Esophagus squamous epithelium (tissue), 4 donors: ENCODE data around the gene RPN1.

Experiments used
- CTCF ChIP-seq, 6 experiments: fragments of 450-650 bp in 4 of 6; fragments of 200-600 bp in 2 of 6; sonication (generic) in 2 of 6; IDR thresholded peaks; one replicate each; pipeline ENCODE4 v1.5.1; 2016 to 2019; ENCODE audit warnings: antibody characterized with exemption in 6 of 6, mild to moderate bottlenecking in 4 of 6, moderate library complexity in 4 of 6
- POLR2A ChIP-seq, 4 donors: fragments of 450-650 bp; IDR thresholded peaks; one replicate each; pipeline ENCODE4 v1.6.1; 2017; ENCODE audit warnings: antibody characterized with exemption in 4 of 4, mild to moderate bottlenecking in 4 of 4, moderate library complexity in 3 of 4

GRCh38 chr3:128585974-128586373 is 64.6 kb downstream of the RPN1 start:
- TF ChIP-seq POLR2A (IDR thresholded peaks at IDR 0.05): no peak
- no peak for TF ChIP-seq CTCF (IDR thresholded peaks at IDR 0.05)
